Ovary (tissue), 3 donors: ENCODE data around the gene FSTL5.
"Not testable (repeated sequence)": the region's sequence is repeated elsewhere in the genome, so short reads cannot be mapped to it uniquely, and the experiment has no call there.

Experiments used
- EP300 ChIP-seq: sonication (generic); formaldehyde crosslinking; IDR thresholded peaks from one replicate; pipeline ENCODE4 v1.6.1; 2017; ENCODE audit warnings: antibody characterized with exemption
- TF ChIP-seq, protein P1 (sequence below), 3 donors: fragments of 450-650 bp in 2 of 3; fragments of 200-600 bp in 1 of 3; IDR thresholded peaks; one replicate each; pipeline versions ENCODE4 v1.5.1 to v1.8.0; 2016 to 2022; ENCODE audit warnings: antibody characterized with exemption in 3 of 3, mild to moderate bottlenecking in 1 of 3
- donor health status: DM: no; HTN: no; CAD: no.

DNA sequence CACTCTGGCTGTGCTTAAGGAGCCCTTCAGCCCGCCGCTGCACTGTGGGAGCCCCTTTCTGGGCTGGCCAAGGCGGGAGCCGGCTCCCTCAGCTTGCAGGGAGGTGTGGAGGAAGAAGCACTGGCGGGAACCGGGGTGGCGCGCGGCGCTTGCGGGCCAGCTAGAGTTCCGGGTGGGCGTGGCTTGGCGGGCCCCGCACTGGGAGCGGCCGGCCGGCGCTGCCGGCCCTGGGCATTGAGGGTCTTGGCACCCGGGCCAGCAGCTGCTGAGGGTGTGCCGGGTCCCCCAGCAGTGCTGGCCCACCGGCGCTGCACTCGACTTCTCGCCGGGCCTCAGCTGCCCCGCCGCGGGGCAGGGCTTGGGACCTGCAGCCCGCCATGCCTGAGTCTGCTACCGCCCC lies 39.7 kb upstream of the FSTL5 start:
- TF ChIP-seq, protein P1, sequence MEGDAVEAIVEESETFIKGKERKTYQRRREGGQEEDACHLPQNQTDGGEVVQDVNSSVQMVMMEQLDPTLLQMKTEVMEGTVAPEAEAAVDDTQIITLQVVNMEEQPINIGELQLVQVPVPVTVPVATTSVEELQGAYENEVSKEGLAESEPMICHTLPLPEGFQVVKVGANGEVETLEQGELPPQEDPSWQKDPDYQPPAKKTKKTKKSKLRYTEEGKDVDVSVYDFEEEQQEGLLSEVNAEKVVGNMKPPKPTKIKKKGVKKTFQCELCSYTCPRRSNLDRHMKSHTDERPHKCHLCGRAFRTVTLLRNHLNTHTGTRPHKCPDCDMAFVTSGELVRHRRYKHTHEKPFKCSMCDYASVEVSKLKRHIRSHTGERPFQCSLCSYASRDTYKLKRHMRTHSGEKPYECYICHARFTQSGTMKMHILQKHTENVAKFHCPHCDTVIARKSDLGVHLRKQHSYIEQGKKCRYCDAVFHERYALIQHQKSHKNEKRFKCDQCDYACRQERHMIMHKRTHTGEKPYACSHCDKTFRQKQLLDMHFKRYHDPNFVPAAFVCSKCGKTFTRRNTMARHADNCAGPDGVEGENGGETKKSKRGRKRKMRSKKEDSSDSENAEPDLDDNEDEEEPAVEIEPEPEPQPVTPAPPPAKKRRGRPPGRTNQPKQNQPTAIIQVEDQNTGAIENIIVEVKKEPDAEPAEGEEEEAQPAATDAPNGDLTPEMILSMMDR (IDR thresholded peaks at IDR 0.05), result not testable (repeated sequence)
- not testable (repeated sequence) for TF ChIP-seq EP300
